H1 (cell line): Measurements from ENCODE around the gene FRMD6. TPM values are rescaled to one million over a fixed set of nuclear protein-coding genes. Genes with fewer than 3 reads are reported as not detected.

Source experiments
- CTCF ChIA-PET: fragments of 300-600 bp; sonication (Branson Sonifier 250); formaldehyde crosslinking; loops from one replicate; lab custom pipeline; 2021; ENCODE audit not compliant: partially characterized antibody; lab: Charles Lee
- POLR2A ChIA-PET: fragments of 300-600 bp; sonication (Branson Sonifier 250); formaldehyde crosslinking; loops from one replicate; lab custom pipeline; 2021; ENCODE audit warnings: inconsistent platforms; ENCODE audit not compliant: partially characterized antibody; lab: Charles Lee
- DNase-seq, 2 experiments: peaks; one replicate each; pipeline versions ENCODE4 v3.0.0 to v3.0.0-alpha.2; 2010 to 2022; ENCODE audit warnings: low spot score in 2 of 2, low read depth in 1 of 2, mixed read lengths in 1 of 2
- FAIRE-seq: peaks from 2 replicates; lab custom pipeline; 2011; peaks lifted over from hg19 to GRCh38; lab: Jason Lieb, UNC
- H2AFZ ChIP-seq: 2 replicates; pipeline ENCODE4 v1.8.1; 2012; ENCODE audit warnings: low read length, inconsistent platforms
- H2AK5ac ChIP-seq: 2 replicates; pipeline ENCODE4 v1.6.1; 2013; ENCODE audit warnings: low read depth, low read length
- H2BK120ac ChIP-seq: replicated peaks from 2 replicates; pipeline ENCODE3; 2013; ENCODE audit warnings: low read depth, low read length, inconsistent platforms
- H2BK12ac ChIP-seq: 2 replicates; pipeline ENCODE4 v1.6.1; 2013; ENCODE audit warnings: low read depth, low read length
- H2BK15ac ChIP-seq: 2 replicates; pipeline ENCODE4 v1.6.1; 2013; ENCODE audit warnings: low read length
- H2BK20ac ChIP-seq: 2 replicates; pipeline ENCODE4 v1.6.1; 2013; ENCODE audit warnings: low read length
- H2BK5ac ChIP-seq: 2 replicates; pipeline ENCODE4 v1.6.1; 2013; ENCODE audit warnings: low read depth, low read length
- H3K14ac ChIP-seq: 2 replicates; pipeline ENCODE4 v1.6.1; 2013; ENCODE audit warnings: inconsistent platforms; ENCODE audit not compliant: insufficient read length
- H3K18ac ChIP-seq: 2 replicates; pipeline ENCODE4 v1.6.1; 2013; ENCODE audit warnings: low read length; ENCODE audit errors: extremely low read depth
- H3K23ac ChIP-seq: 2 replicates; pipeline ENCODE4 v1.6.1; 2013; ENCODE audit warnings: inconsistent platforms; ENCODE audit not compliant: insufficient read length
- H3K23me2 ChIP-seq: 2 replicates; pipeline ENCODE4 v1.6.1; 2013; ENCODE audit warnings: low read depth, low read length
- H3K27ac ChIP-seq: 2 replicates; pipeline ENCODE4 v1.6.1; 2011; ENCODE audit warnings: low read depth, low read length, inconsistent platforms
- H3K27me3 ChIP-seq, 4 experiments: replicated peaks in 1 of 4; 1 replicate in 1 of 4; 2 replicates in 3 of 4; pipeline versions ENCODE4 v1.6.1 to v1.8.1; 2011 to 2013; ENCODE audit warnings: low read length in 3 of 4, mild to moderate bottlenecking in 3 of 4, inconsistent platforms in 2 of 4, mixed read lengths in 2 of 4, moderate library complexity in 1 of 4; ENCODE audit not compliant: control insufficient read depth in 3 of 4, insufficient read depth in 3 of 4; ENCODE audit errors: extremely low read depth in 1 of 4
- H3K36me3 ChIP-seq, 4 experiments: 2 replicates each; pipeline versions ENCODE4 v1.6.1 to v1.8.1; 2011 to 2013; ENCODE audit warnings: mild to moderate bottlenecking in 4 of 4, low read length in 3 of 4, moderate library complexity in 2 of 4, control low read depth in 1 of 4, inconsistent platforms in 1 of 4; ENCODE audit not compliant: insufficient read depth in 4 of 4, control insufficient read depth in 2 of 4
- H3K4ac ChIP-seq: replicated peaks from 2 replicates; pipeline ENCODE3; 2013; ENCODE audit warnings: low read length, low read depth, mixed read lengths, inconsistent platforms; ENCODE audit not compliant: insufficient read length
- H3K4me1 ChIP-seq, 4 experiments: replicated peaks in 1 of 4; 1 replicate in 1 of 4; 2 replicates in 3 of 4; pipeline versions ENCODE4 v1.6.1 to v1.8.1; 2011 to 2013; ENCODE audit warnings: low read length in 3 of 4, inconsistent platforms in 2 of 4, mixed read lengths in 1 of 4; ENCODE audit not compliant: insufficient read depth in 4 of 4, control insufficient read depth in 3 of 4
- H3K4me2 ChIP-seq, 2 experiments: 2 replicates each; pipeline versions ENCODE4 v1.6.1 to v1.8.1; 2011 to 2013; ENCODE audit warnings: low read depth in 2 of 2, low read length in 2 of 2, control low read depth in 1 of 2, inconsistent platforms in 1 of 2, mild to moderate bottlenecking in 1 of 2; ENCODE audit not compliant: insufficient read depth in 1 of 2
- H3K4me3 ChIP-seq, 4 experiments: fragments of 200-600, 300-600 bp in 1 of 4; sonication (generic), shearing (Covaris generic), sonication (Bioruptor Twin) in 1 of 4; 2 replicates each; pipeline versions ENCODE4 v1.5.1 to v1.8.1; 2011 to 2016; ENCODE audit warnings: low read length in 4 of 4, low read depth in 3 of 4, control low read depth in 2 of 4, inconsistent platforms in 2 of 4, mild to moderate bottlenecking in 2 of 4, mixed read lengths in 1 of 4, moderate library complexity in 1 of 4; ENCODE audit not compliant: insufficient read depth in 2 of 4; ENCODE audit errors: extremely low read depth in 1 of 4
- H3K56ac ChIP-seq: replicated peaks from 2 replicates; pipeline ENCODE3; 2013; ENCODE audit warnings: low read depth, mild to moderate bottlenecking, mixed read lengths, low read length, inconsistent platforms; ENCODE audit not compliant: insufficient read length
- H3K79me1 ChIP-seq: 2 replicates; pipeline ENCODE4 v1.6.1; 2013; ENCODE audit warnings: low read depth, low read length, control low read depth
- H3K79me2 ChIP-seq, 2 experiments: 2 replicates each; pipeline versions ENCODE4 v1.6.1 to v1.8.1; 2012 to 2013; ENCODE audit warnings: low read length in 2 of 2, mild to moderate bottlenecking in 2 of 2, inconsistent platforms in 1 of 2; ENCODE audit not compliant: insufficient read depth in 2 of 2, control insufficient read depth in 1 of 2
- H3K9ac ChIP-seq, 4 experiments: replicated peaks in 1 of 4; 1 replicate in 1 of 4; 2 replicates in 3 of 4; pipeline versions ENCODE4 v1.6.1 to v1.8.1; 2011 to 2013; ENCODE audit warnings: low read depth in 3 of 4, low read length in 3 of 4, control low read depth in 2 of 4, mild to moderate bottlenecking in 2 of 4, moderate library complexity in 2 of 4, inconsistent platforms in 1 of 4; ENCODE audit errors: extremely low read depth in 1 of 4
- H3K9me3 ChIP-seq, 2 experiments: 2 replicates each; pipeline versions ENCODE4 v1.6.1 to v1.8.1; 2012 to 2013; ENCODE audit warnings: mild to moderate bottlenecking in 2 of 2, moderate library complexity in 2 of 2, control low read depth in 1 of 2, inconsistent platforms in 1 of 2, low read depth in 1 of 2, low read length in 1 of 2, mixed read lengths in 1 of 2; ENCODE audit not compliant: insufficient read depth in 2 of 2
- H4K20me1 ChIP-seq, 2 experiments: replicated peaks in 1 of 2; 2 replicates each; pipeline versions ENCODE3 to v1.8.1; 2011 to 2013; ENCODE audit warnings: inconsistent platforms in 2 of 2, low read length in 2 of 2, mild to moderate bottlenecking in 1 of 2; ENCODE audit not compliant: insufficient read depth in 2 of 2, control insufficient read depth in 1 of 2
- H4K5ac ChIP-seq: 2 replicates; pipeline ENCODE4 v1.6.1; 2013; ENCODE audit warnings: low read length, low read depth, mixed read lengths, inconsistent platforms; ENCODE audit not compliant: insufficient read length
- H4K8ac ChIP-seq: 2 replicates; pipeline ENCODE4 v1.8.0; 2013; ENCODE audit warnings: mild to moderate bottlenecking, moderate library complexity, low read length, inconsistent platforms; ENCODE audit not compliant: insufficient read depth; ENCODE audit errors: extremely low read depth
- H4K91ac ChIP-seq: replicated peaks from 2 replicates; pipeline ENCODE3; 2013; ENCODE audit warnings: low read length, mixed read lengths, inconsistent platforms; ENCODE audit not compliant: insufficient read length
- CEBPB ChIP-seq: IDR thresholded peaks from 2 replicates; pipeline ENCODE4 v1.6.1; 2012; ENCODE audit warnings: low read depth, low read length
- CTBP2 ChIP-seq: IDR thresholded peaks from 2 replicates; pipeline ENCODE4 v1.7.0; 2011; ENCODE audit warnings: borderline replicate concordance, mild to moderate bottlenecking, moderate library complexity, mixed read lengths, low read length; ENCODE audit not compliant: insufficient read depth, insufficient read length
- HDAC2 ChIP-seq, 2 experiments: fragments of 300-600 bp in 1 of 2; sonication (generic) in 1 of 2; IDR thresholded peaks; 2 replicates each; pipeline ENCODE4 v1.6.1; 2011 to 2012; ENCODE audit warnings: low read depth in 2 of 2, low read length in 2 of 2, mild to moderate bottlenecking in 2 of 2, moderate library complexity in 2 of 2, borderline replicate concordance in 1 of 2, inconsistent platforms in 1 of 2
- KDM5A ChIP-seq: fragments of 200-600 bp; IDR thresholded peaks from 2 replicates; pipeline ENCODE4 v1.7.1; 2012; ENCODE audit warnings: mild to moderate bottlenecking, low read length, inconsistent platforms, mixed read lengths
- POLR2A ChIP-seq, 2 experiments: IDR thresholded peaks; 1 replicate in 1 of 2; 2 replicates in 1 of 2; pipeline ENCODE4 v1.6.1; 2011; ENCODE audit warnings: low read depth in 2 of 2, low read length in 2 of 2, mild to moderate bottlenecking in 2 of 2; ENCODE audit errors: control extremely low read depth in 1 of 2
- RBBP5 ChIP-seq: IDR thresholded peaks from 2 replicates; pipeline ENCODE4 v1.7.1; 2012; ENCODE audit warnings: low read depth, mild to moderate bottlenecking, inconsistent platforms, low read length, moderate library complexity, borderline replicate concordance
- RXRA ChIP-seq: IDR thresholded peaks from 2 replicates; pipeline ENCODE4 v1.6.1; 2011; ENCODE audit warnings: low read depth, mild to moderate bottlenecking, low read length, moderate library complexity; ENCODE audit not compliant: insufficient read depth
- SAP30 ChIP-seq: fragments of 300-600 bp; sonication (generic); IDR thresholded peaks from 2 replicates; pipeline ENCODE4 v1.7.1; 2012; ENCODE audit warnings: low read length, moderate library complexity, mild to moderate bottlenecking, inconsistent platforms; ENCODE audit not compliant: insufficient read depth, insufficient replicate concordance
- SIX5 ChIP-seq: IDR thresholded peaks from 2 replicates; pipeline ENCODE4 v1.6.1; 2011; ENCODE audit warnings: mild to moderate bottlenecking, low read depth, low read length
- ZNF274 ChIP-seq: IDR thresholded peaks from 2 replicates; pipeline ENCODE4 v1.7.0; 2012; ENCODE audit warnings: low read length, borderline replicate concordance; ENCODE audit errors: extremely low read depth
- WGBS, 2 experiments: shearing (Covaris generic) in 1 of 2; methylation state at CpG; one replicate each; pipeline versions ENCODE4 v1.1.6 to v1.1.7; 2013 to 2015; ENCODE audit warnings: low lambda C conversion rate in 2 of 2, mixed read lengths in 2 of 2, inconsistent platforms in 1 of 2, low coverage in 1 of 2, missing lambda C conversion rate in 1 of 2; ENCODE audit not compliant: insufficient replicate concordance in 2 of 2, insufficient coverage in 1 of 2, insufficient read length in 1 of 2; ENCODE audit errors: extremely low coverage in 1 of 2, missing lambda C conversion rate in 1 of 2; 5-methylcytosine and 5-hydroxymethylcytosine counted together
- polyA plus RNA-seq, 7 experiments: library from polyadenylated mRNA; depleted of rRNA in 3 of 7; stranded (reverse) in 5 of 7; unstranded in 2 of 7; fragments of >200 nt in 5 of 7; fragments of 200-250 nt in 2 of 7; gene quantifications; 1 replicate in 5 of 7; 2 replicates in 1 of 7; 4 replicates in 1 of 7; pipeline versions ENCODE4 v1.2.1 to v1.2.3, GENCODE V29; 2011 to 2013; ENCODE audit warnings: missing spikeins in 2 of 7, mixed read lengths in 2 of 7
- total RNA-seq: library from RNA; stranded (reverse); fragmentation: NEBNext Ultra II Directional; extraction: Animal tissue kit (Norgen Biotek cat#: 25700); gene quantifications from 2 replicates; pipeline ENCODE4 v1.2.1, GENCODE V29; 2021
- TF ChIP-seq, protein P1 (sequence below): IDR thresholded peaks from 2 replicates; pipeline ENCODE4 v1.6.1; 2011; ENCODE audit warnings: low read length, improper control_type of control experiment

FRMD6 gene
- total and polyA plus RNA-seq, 2 of the 8 experiments (the other 6 are each of a cell fraction or from before 2014, with no cell fraction given), result 5.4 to 23.7 TPM

DNA sequence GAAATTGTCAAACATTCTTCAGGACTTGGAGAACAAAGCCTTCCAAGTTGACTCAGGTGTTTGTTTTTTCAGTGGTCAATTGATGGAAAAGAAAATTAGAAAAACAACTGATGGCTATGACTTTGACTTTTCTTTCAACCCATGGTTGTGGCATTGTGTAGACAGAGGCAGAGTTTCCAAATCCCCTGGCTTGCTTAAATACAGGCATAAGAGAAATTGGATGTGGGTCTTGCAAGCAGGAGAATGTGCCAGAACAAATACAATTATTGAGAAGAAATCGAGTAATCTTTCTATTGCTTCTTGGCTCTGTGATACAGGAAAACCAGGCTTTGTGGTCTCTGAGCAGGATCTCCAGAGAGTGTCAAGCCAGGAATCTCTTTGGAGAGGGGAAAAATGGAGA is 40.9 kb upstream of the FRMD6 start:
- Histone ChIP-seq H3K9me3 (no peaks in the 10 kb centered on the region), H4K8ac (no peak overlapping the region), H2BK5ac (no peak overlapping the region), H2BK15ac (no peak overlapping the region), H3K36me3 (no peaks in the 10 kb centered on the region), H3K23me2 (no peaks in the 10 kb centered on the region), H4K91ac (no peak overlapping the region), H2AK5ac (no peak overlapping the region), H2BK20ac (no peak overlapping the region), H2BK12ac (no peak overlapping the region), H3K14ac (no peak overlapping the region), H2AFZ (no peak overlapping the region), H3K9ac (no peak overlapping the region), H3K27ac (no peak overlapping the region), H3K79me2 (no peaks in the 10 kb centered on the region), H3K4me2 (no peak overlapping the region), H4K5ac (no peak overlapping the region), H3K4me3 (no peak overlapping the region), H3K27me3 (no peaks in the 10 kb centered on the region), H3K4me1 (no peaks in the 10 kb centered on the region; a peak in 1 of 7 replicates), H3K56ac (no peak overlapping the region), H3K18ac (no peak overlapping the region), H4K20me1 (no peaks in the 10 kb centered on the region), H3K23ac (no peak overlapping the region), H2BK120ac (no peak overlapping the region), H3K4ac (no peak overlapping the region), H3K79me1 (no peaks in the 10 kb centered on the region)
- ChIA-PET POLR2A (no interaction called here), CTCF (no interaction called here)
- WGBS, 2 experiments, result 76% methylated on average over 1 of the region's 1 CpG; no CpG with 5 or more reads in 1 of the 2 experiments
- no peak for DNase-seq
- TF ChIP-seq SAP30, result no peak
- no peak for TF ChIP-seq ZNF274
- no peak for TF ChIP-seq CTBP2
- TF ChIP-seq SIX5, result no peak
- TF ChIP-seq POLR2A (IDR thresholded peaks at IDR 0.05; ENCODE audit: control extremely low read depth in 1 of 2, low read depth in 2 of 2, low read length in 2 of 2), result no peak
- no peak for TF ChIP-seq RXRA
- TF ChIP-seq, protein P1, sequence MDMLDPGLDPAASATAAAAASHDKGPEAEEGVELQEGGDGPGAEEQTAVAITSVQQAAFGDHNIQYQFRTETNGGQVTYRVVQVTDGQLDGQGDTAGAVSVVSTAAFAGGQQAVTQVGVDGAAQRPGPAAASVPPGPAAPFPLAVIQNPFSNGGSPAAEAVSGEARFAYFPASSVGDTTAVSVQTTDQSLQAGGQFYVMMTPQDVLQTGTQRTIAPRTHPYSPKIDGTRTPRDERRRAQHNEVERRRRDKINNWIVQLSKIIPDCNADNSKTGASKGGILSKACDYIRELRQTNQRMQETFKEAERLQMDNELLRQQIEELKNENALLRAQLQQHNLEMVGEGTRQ, result no peak
- TF ChIP-seq CEBPB, result no peak
- TF ChIP-seq HDAC2 (IDR thresholded peaks at IDR 0.05; ENCODE audit: borderline replicate concordance in 1 of 2, low read depth in 2 of 2, low read length in 2 of 2), result no peak
- no peak for TF ChIP-seq RBBP5
- no peak for TF ChIP-seq KDM5A
- FAIRE-seq, result no peak
